GM12801 (cell line): ENCODE results near the gene TMEM132C.

Experiments used
- CTCF ChIP-seq: IDR thresholded peaks from one replicate; pipeline ENCODE4 v1.5.1; 2011; ENCODE audit warnings: control low read depth; ENCODE audit not compliant: insufficient read length; ENCODE audit errors: extremely low read depth

TMEM132C gene

GRCh38 chr12:128664501-128664900 is 397.5 kb downstream of the TMEM132C start:
- no peak for TF ChIP-seq CTCF

- TF ChIP-seq CTCF = no peak
Observed at GRCh38 chr12:128667193-128667592, 400.2 kb downstream of the TMEM132C start.

- TF ChIP-seq CTCF = no peak
Observed at GRCh38 chr12:128671528-128672042, 404.6 kb downstream of the TMEM132C start.

- TF ChIP-seq CTCF = no peak
Observed at GRCh38 chr12:128672428-128672827, 405.5 kb downstream of the TMEM132C start.

GRCh38 chr12:128672893-128673292 is 405.9 kb downstream of the TMEM132C start:
- TF ChIP-seq CTCF = no peak

GRCh38 chr12:128675576-128675975 is 408.6 kb downstream of the TMEM132C start:
- TF ChIP-seq CTCF = no peak

- no peak for TF ChIP-seq CTCF
Observed at GRCh38 chr12:128680555-128680954, 413.6 kb downstream of the TMEM132C start.
